A549 (cell line): ENCODE measurements around the gene TTYH2.

Experiments
- CEBPB ChIP-seq, 2 experiments: fragments of >200 bp in 1 of 2; sonication (Bioruptor Twin) in 1 of 2; formaldehyde crosslinking in 1 of 2; IDR thresholded peaks; 2 replicates each; pipeline ENCODE4 v1.6.1; 2012 to 2016
- EP300 ChIP-seq, 2 experiments: fragments of >200 bp; sonication (Bioruptor Twin); formaldehyde crosslinking; IDR thresholded peaks; 2 replicates in 1 of 2; 3 replicates in 1 of 2; pipeline ENCODE4 v1.6.1; 2016 to 2017
- FOXS1 ChIP-seq: fragments of 250-450 bp; sonication (Bioruptor Pico); IDR thresholded peaks from 2 replicates; pipeline ENCODE4 v1.5.0; 2020; ENCODE audit warnings: mild to moderate bottlenecking, moderate library complexity
- HOXB5 ChIP-seq: fragments of 250-450 bp; sonication (Bioruptor Pico); IDR thresholded peaks from 2 replicates; pipeline ENCODE4 v1.5.0; 2020; ENCODE audit warnings: mild to moderate bottlenecking, moderate library complexity
- KDM1A ChIP-seq: fragments of 200-600 bp; sonication (generic); IDR thresholded peaks from 2 replicates; pipeline ENCODE4 v1.6.1; 2016; ENCODE audit warnings: low read depth, mild to moderate bottlenecking
- POLR2A ChIP-seq: IDR thresholded peaks from 2 replicates; pipeline ENCODE4 v1.6.1; 2012; ENCODE audit warnings: mild to moderate bottlenecking, low read length
- RAD21 ChIP-seq, 2 experiments: fragments of >200 bp in 1 of 2; sonication (Bioruptor Twin) in 1 of 2; formaldehyde crosslinking in 1 of 2; IDR thresholded peaks in 1 of 2; conservative IDR thresholded peaks in 1 of 2; 2 replicates in 1 of 2; 3 replicates in 1 of 2; pipeline ENCODE4 v1.6.1; 2012 to 2018; ENCODE audit warnings: inconsistent platforms in 1 of 2
- TP53 ChIP-seq: fragments of 250-450 bp; sonication (Bioruptor Pico); IDR thresholded peaks from 2 replicates; pipeline ENCODE4 v1.5.0; 2021; ENCODE audit warnings: mild to moderate bottlenecking, moderate library complexity
- TF ChIP-seq, protein P1 (sequence below): fragments of >200 bp; sonication (Bioruptor Twin); formaldehyde crosslinking; IDR thresholded peaks from 3 replicates; pipeline ENCODE4 v1.5.1; 2016
- TF ChIP-seq, protein P2 (sequence below): fragments of 200-600 bp; sonication (generic); IDR thresholded peaks from 2 replicates; pipeline ENCODE4 v1.6.1; 2016; ENCODE audit warnings: antibody characterized with exemption, mild to moderate bottlenecking, moderate library complexity

DNA sequence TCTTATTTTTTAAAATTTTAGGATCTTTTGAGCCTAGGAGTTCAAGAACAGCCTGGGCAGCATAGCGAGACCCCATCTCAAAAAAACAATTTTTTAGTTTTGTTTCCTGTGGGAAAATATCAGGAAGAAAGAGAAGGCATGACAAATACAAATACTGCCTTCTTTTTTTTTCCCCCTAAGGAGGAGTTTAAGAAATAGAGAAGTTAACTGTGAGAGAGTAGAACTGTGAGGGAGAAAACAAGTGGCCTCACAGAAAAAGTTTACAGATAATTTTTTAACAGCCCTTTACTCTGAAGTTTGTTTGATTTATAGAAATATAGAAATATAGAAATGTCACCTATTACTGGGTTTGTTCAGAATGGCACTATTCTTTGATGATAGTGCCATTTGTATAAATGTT is 21.1 kb downstream of the TTYH2 start:
- TF ChIP-seq, protein P1, sequence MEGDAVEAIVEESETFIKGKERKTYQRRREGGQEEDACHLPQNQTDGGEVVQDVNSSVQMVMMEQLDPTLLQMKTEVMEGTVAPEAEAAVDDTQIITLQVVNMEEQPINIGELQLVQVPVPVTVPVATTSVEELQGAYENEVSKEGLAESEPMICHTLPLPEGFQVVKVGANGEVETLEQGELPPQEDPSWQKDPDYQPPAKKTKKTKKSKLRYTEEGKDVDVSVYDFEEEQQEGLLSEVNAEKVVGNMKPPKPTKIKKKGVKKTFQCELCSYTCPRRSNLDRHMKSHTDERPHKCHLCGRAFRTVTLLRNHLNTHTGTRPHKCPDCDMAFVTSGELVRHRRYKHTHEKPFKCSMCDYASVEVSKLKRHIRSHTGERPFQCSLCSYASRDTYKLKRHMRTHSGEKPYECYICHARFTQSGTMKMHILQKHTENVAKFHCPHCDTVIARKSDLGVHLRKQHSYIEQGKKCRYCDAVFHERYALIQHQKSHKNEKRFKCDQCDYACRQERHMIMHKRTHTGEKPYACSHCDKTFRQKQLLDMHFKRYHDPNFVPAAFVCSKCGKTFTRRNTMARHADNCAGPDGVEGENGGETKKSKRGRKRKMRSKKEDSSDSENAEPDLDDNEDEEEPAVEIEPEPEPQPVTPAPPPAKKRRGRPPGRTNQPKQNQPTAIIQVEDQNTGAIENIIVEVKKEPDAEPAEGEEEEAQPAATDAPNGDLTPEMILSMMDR, result no peak
- no peak for TF ChIP-seq RAD21 (conservative IDR thresholded peaks at IDR 0.05 in 1 of 2, IDR thresholded peaks at IDR 0.05 in 1 of 2)
- TF ChIP-seq POLR2A, result no peak
- no peak for TF ChIP-seq CEBPB (IDR thresholded peaks at IDR 0.05)
- TF ChIP-seq HOXB5 (CRISPR knock-in tag), result no peak
- no peak for TF ChIP-seq EP300 (IDR thresholded peaks at IDR 0.05)
- no peak for TF ChIP-seq TP53
- no peak for TF ChIP-seq FOXS1 (CRISPR knock-in tag)
- TF ChIP-seq, protein P2, sequence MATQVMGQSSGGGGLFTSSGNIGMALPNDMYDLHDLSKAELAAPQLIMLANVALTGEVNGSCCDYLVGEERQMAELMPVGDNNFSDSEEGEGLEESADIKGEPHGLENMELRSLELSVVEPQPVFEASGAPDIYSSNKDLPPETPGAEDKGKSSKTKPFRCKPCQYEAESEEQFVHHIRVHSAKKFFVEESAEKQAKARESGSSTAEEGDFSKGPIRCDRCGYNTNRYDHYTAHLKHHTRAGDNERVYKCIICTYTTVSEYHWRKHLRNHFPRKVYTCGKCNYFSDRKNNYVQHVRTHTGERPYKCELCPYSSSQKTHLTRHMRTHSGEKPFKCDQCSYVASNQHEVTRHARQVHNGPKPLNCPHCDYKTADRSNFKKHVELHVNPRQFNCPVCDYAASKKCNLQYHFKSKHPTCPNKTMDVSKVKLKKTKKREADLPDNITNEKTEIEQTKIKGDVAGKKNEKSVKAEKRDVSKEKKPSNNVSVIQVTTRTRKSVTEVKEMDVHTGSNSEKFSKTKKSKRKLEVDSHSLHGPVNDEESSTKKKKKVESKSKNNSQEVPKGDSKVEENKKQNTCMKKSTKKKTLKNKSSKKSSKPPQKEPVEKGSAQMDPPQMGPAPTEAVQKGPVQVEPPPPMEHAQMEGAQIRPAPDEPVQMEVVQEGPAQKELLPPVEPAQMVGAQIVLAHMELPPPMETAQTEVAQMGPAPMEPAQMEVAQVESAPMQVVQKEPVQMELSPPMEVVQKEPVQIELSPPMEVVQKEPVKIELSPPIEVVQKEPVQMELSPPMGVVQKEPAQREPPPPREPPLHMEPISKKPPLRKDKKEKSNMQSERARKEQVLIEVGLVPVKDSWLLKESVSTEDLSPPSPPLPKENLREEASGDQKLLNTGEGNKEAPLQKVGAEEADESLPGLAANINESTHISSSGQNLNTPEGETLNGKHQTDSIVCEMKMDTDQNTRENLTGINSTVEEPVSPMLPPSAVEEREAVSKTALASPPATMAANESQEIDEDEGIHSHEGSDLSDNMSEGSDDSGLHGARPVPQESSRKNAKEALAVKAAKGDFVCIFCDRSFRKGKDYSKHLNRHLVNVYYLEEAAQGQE, result no peak
- no peak for TF ChIP-seq KDM1A
